ENCODE results near the gene COL2A1. TPM values are rescaled to one million over a fixed set of nuclear protein-coding genes. Genes with fewer than 3 reads are reported as not detected.

COL2A1 gene
- total RNA-seq, 1 experiment from 2014 or later: not detected

- intact Hi-C loops (cut with micrococcal nuclease; ENCODE audit: unreplicated experiment): loop anchor here (5.0 kb wide), 1 partner anchor 326 kb away; the partner anchor contains the start of gene RPAP3
- no peaks in the 10 kb centered on the region for H3K9me3 ChIP-seq (ENCODE audit: insufficient read depth, low read depth)
- H3K4me1 ChIP-seq (replicated peaks; ENCODE audit: insufficient read depth): 0 out of 2 replicates have a peak, but pooled peaks cover 5% of the 10 kb centered on the region
- no peaks in the 10 kb centered on the region for H3K9me2 ChIP-seq (ENCODE audit: insufficient read depth)
- BruUV-seq (replicated peaks): no TSS peak
- H3F3A ChIP-seq (ENCODE audit: insufficient read depth, low read depth): no peaks in the 10 kb centered on the region
- H3K4me3 ChIP-seq: no peak overlapping the region
- TF ChIP-seq CTCF (conservative IDR thresholded peaks at IDR 0.05) (no peak), EZH2 (IDR thresholded peaks at IDR 0.05; ENCODE audit: low read depth) (no peak)
- no peaks in the 10 kb centered on the region for H3K36me3 ChIP-seq (ENCODE audit: low read depth)
- H3K79me2 ChIP-seq (ENCODE audit: low read depth): no peaks in the 10 kb centered on the region
- no peak overlapping the region for H3K27ac ChIP-seq
- H2AFZ ChIP-seq: no peak overlapping the region
- no peak overlapping the region for H3K4me2 ChIP-seq
- ChIA-PET CTCF (no interaction called here), POLR2A (ENCODE audit: unreplicated experiment) (no interaction called here)
- H3K27me3 ChIP-seq (ENCODE audit: insufficient read depth, low read depth): 0 out of 2 replicates have a peak, but pooled peaks cover 6% of the 10 kb centered on the region
- no peaks in the 10 kb centered on the region for H4K20me1 ChIP-seq (ENCODE audit: insufficient read depth)
- no peak for DNase-seq
These were observed 29.2 kb upstream of the COL2A1 start for GRCh38 chr12:48033451-48033850.

GRCh38 chr12:48032597-48032996 is 28.3 kb upstream of the COL2A1 start:
- no peaks in the 10 kb centered on the region for H3F3A ChIP-seq (ENCODE audit: insufficient read depth, low read depth)
- H2AFZ ChIP-seq: no peak overlapping the region
- H3K4me3 ChIP-seq: no peak overlapping the region
- no peak for DNase-seq
- ChIA-PET POLR2A (ENCODE audit: unreplicated experiment) (no interaction called here), CTCF (no interaction called here)
- no peaks in the 10 kb centered on the region for H3K36me3 ChIP-seq (ENCODE audit: low read depth)
- H3K9me3 ChIP-seq (ENCODE audit: insufficient read depth, low read depth): no peaks in the 10 kb centered on the region
- intact Hi-C loops (cut with micrococcal nuclease; ENCODE audit: unreplicated experiment): loop anchor here (5.0 kb wide), 1 partner anchor 325 kb away; the partner anchor contains the start of gene RPAP3
- H3K9me2 ChIP-seq (ENCODE audit: insufficient read depth): no peaks in the 10 kb centered on the region
- no TSS peak for BruUV-seq (replicated peaks)
- no peaks in the 10 kb centered on the region for H3K79me2 ChIP-seq (ENCODE audit: low read depth)
- H4K20me1 ChIP-seq (ENCODE audit: insufficient read depth): no peaks in the 10 kb centered on the region
- H3K4me2 ChIP-seq: no peak overlapping the region
- no peak overlapping the region for H3K27ac ChIP-seq
- H3K4me1 ChIP-seq (replicated peaks; ENCODE audit: insufficient read depth): peaks cover 6% of the 10 kb centered on the region; the same call in 1 of the 2 replicates
- H3K27me3 ChIP-seq (ENCODE audit: insufficient read depth, low read depth): 0 out of 2 replicates have a peak, but pooled peaks cover 6% of the 10 kb centered on the region
- TF ChIP-seq EZH2 (IDR thresholded peaks at IDR 0.05; ENCODE audit: low read depth) (no peak), CTCF (conservative IDR thresholded peaks at IDR 0.05) (no peak)

GRCh38 chr12:48031135-48031960 is 27.1 kb upstream of the COL2A1 start:
- peaks cover 6% of the 10 kb centered on the region; the same call in 1 of the 2 replicates for H3K4me1 ChIP-seq (replicated peaks; ENCODE audit: insufficient read depth)
- H3K4me2 ChIP-seq: no peak overlapping the region
- H3K27me3 ChIP-seq (ENCODE audit: insufficient read depth, low read depth): 0 out of 2 replicates have a peak, but pooled peaks cover 6% of the 10 kb centered on the region
- CTCF ChIA-PET: no interaction called here
- no peaks in the 10 kb centered on the region for H3K79me2 ChIP-seq (ENCODE audit: low read depth)
- POLR2A ChIA-PET (ENCODE audit: unreplicated experiment): no interaction called here
- no peaks in the 10 kb centered on the region for H3K9me3 ChIP-seq (ENCODE audit: insufficient read depth, low read depth)
- H3K27ac ChIP-seq: no peak overlapping the region
- H3K9me2 ChIP-seq (ENCODE audit: insufficient read depth): no peaks in the 10 kb centered on the region
- H3K36me3 ChIP-seq (ENCODE audit: low read depth): no peaks in the 10 kb centered on the region
- intact Hi-C loops (cut with micrococcal nuclease; ENCODE audit: unreplicated experiment): loop anchor here (5.0 kb wide), 1 partner anchor 324 kb away; the partner anchor contains the start of gene RPAP3
- H4K20me1 ChIP-seq (ENCODE audit: insufficient read depth): no peaks in the 10 kb centered on the region
- no peaks in the 10 kb centered on the region for H3F3A ChIP-seq (ENCODE audit: insufficient read depth, low read depth)
- no peak overlapping the region for H2AFZ ChIP-seq
- H3K4me3 ChIP-seq: no peak overlapping the region
- TF ChIP-seq EZH2 (IDR thresholded peaks at IDR 0.05; ENCODE audit: low read depth): no peak
- no peak for TF ChIP-seq CTCF (conservative IDR thresholded peaks at IDR 0.05)
- BruUV-seq (replicated peaks): no TSS peak
- no peak for DNase-seq

Data from PC-9 (cell line).